Neuronal stem cell (in vitro differentiated cells): ENCODE measurements around the gene WWC1.

Source experiments
- DNase-seq: peaks from one replicate; pipeline ENCODE4 v3.0.0-alpha.2; 2013; ENCODE audit warnings: low spot score
- H2AFZ ChIP-seq: one replicate; pipeline ENCODE4 v1.6.1; 2013; ENCODE audit warnings: mild to moderate bottlenecking, low read length, inconsistent platforms
- H2AK5ac ChIP-seq: 2 replicates; pipeline ENCODE4 v1.6.1; 2013; ENCODE audit warnings: low read depth, mild to moderate bottlenecking, inconsistent platforms, low read length, moderate library complexity, mixed read lengths
- H2BK120ac ChIP-seq: 2 replicates; pipeline ENCODE4 v1.6.1; 2013; ENCODE audit warnings: low read depth, mild to moderate bottlenecking, inconsistent platforms, low read length, moderate library complexity, mixed read lengths
- H2BK12ac ChIP-seq: one replicate; pipeline ENCODE4 v1.6.1; 2013; ENCODE audit warnings: low read length, inconsistent platforms
- H2BK15ac ChIP-seq: 2 replicates; pipeline ENCODE4 v1.6.1; 2013; ENCODE audit warnings: mild to moderate bottlenecking, low read length, inconsistent platforms, mixed read lengths
- H2BK5ac ChIP-seq: one replicate; pipeline ENCODE4 v1.6.1; 2013; ENCODE audit warnings: inconsistent platforms, mild to moderate bottlenecking, low read length, moderate library complexity
- H3K14ac ChIP-seq: one replicate; pipeline ENCODE4 v1.6.1; 2013; ENCODE audit warnings: low read length, inconsistent platforms
- H3K18ac ChIP-seq: 2 replicates; pipeline ENCODE4 v1.6.1; 2013; ENCODE audit warnings: low read length, inconsistent platforms
- H3K23ac ChIP-seq: 2 replicates; pipeline ENCODE4 v1.6.1; 2013; ENCODE audit warnings: low read depth, mild to moderate bottlenecking, mixed read lengths, low read length, inconsistent platforms; ENCODE audit not compliant: poor library complexity
- H3K27ac ChIP-seq: replicated peaks from 3 replicates; pipeline ENCODE4 v1.5.1; 2013; ENCODE audit warnings: low read length, inconsistent platforms
- H3K27me3 ChIP-seq, 3 experiments: 2 replicates each; pipeline ENCODE4 v1.6.1; 2013; ENCODE audit warnings: low read length in 3 of 3, mild to moderate bottlenecking in 2 of 3, inconsistent platforms in 1 of 3, low read depth in 1 of 3, mixed read lengths in 1 of 3, moderate library complexity in 1 of 3; ENCODE audit not compliant: control insufficient read depth in 3 of 3, insufficient read depth in 3 of 3
- H3K36me3 ChIP-seq, 2 donors: replicated peaks in 1 of 2; 2 replicates each; pipeline ENCODE4 v1.6.1; 2013; ENCODE audit warnings: low read length in 2 of 2; ENCODE audit not compliant: control insufficient read depth in 2 of 2, insufficient read depth in 2 of 2
- H3K4ac ChIP-seq: 2 replicates; pipeline ENCODE4 v1.6.1; 2013; ENCODE audit warnings: inconsistent platforms, mild to moderate bottlenecking, low read length, moderate library complexity
- H3K4me1 ChIP-seq, 2 donors: 1 replicate in 1 of 2; 2 replicates in 1 of 2; pipeline ENCODE4 v1.6.1; 2013; ENCODE audit warnings: low read length in 2 of 2, low read depth in 1 of 2; ENCODE audit not compliant: control insufficient read depth in 2 of 2, insufficient read depth in 1 of 2
- H3K4me2 ChIP-seq: one replicate; pipeline ENCODE4 v1.6.1; 2013; ENCODE audit warnings: mild to moderate bottlenecking, low read length, inconsistent platforms; ENCODE audit not compliant: insufficient read depth, poor library complexity, severe bottlenecking
- H3K4me3 ChIP-seq, 2 donors: 2 replicates each; pipeline ENCODE4 v1.5.1; 2013; ENCODE audit warnings: low read length in 2 of 2, mild to moderate bottlenecking in 2 of 2, inconsistent platforms in 1 of 2, moderate library complexity in 1 of 2
- H3K79me1 ChIP-seq: one replicate; pipeline ENCODE4 v1.6.1; 2013; ENCODE audit warnings: low read depth, mild to moderate bottlenecking, inconsistent platforms, low read length, moderate library complexity
- H3K9ac ChIP-seq: one replicate; pipeline ENCODE4 v1.6.1; 2013; ENCODE audit warnings: mild to moderate bottlenecking, low read depth, low read length, inconsistent platforms; ENCODE audit not compliant: poor library complexity
- H3K9me3 ChIP-seq, 2 donors: replicated peaks in 1 of 2; 2 replicates each; pipeline versions ENCODE3 to v1.6.1; 2013; ENCODE audit warnings: low read length in 2 of 2, mild to moderate bottlenecking in 2 of 2, inconsistent platforms in 1 of 2, low read depth in 1 of 2, mixed read lengths in 1 of 2, moderate library complexity in 1 of 2; ENCODE audit not compliant: control insufficient read depth in 2 of 2, insufficient read depth in 1 of 2
- H4K8ac ChIP-seq: one replicate; pipeline ENCODE4 v1.6.1; 2013; ENCODE audit warnings: low read depth, mild to moderate bottlenecking, inconsistent platforms, low read length, moderate library complexity
- H4K91ac ChIP-seq: one replicate; pipeline ENCODE4 v1.6.1; 2013; ENCODE audit warnings: low read length, low read depth, mild to moderate bottlenecking, inconsistent platforms; ENCODE audit not compliant: poor library complexity
- WGBS, 2 donors: extraction: QIAGEN DNeasy Blood & Tissue Kit; methylation state at CpG; one replicate each; pipeline ENCODE4 v1.1.7; 2013; ENCODE audit warnings: missing lambda C conversion rate in 2 of 2, mixed read lengths in 1 of 2; ENCODE audit not compliant: insufficient read length in 2 of 2, insufficient replicate concordance in 1 of 2; ENCODE audit errors: extremely low coverage in 2 of 2; 5-methylcytosine and 5-hydroxymethylcytosine counted together

WWC1 gene

GRCh38 chr5:168415401-168415800 is 124.0 kb downstream of the WWC1 start:
- Histone ChIP-seq H3K4me2 (no peak overlapping the region), H3K4me1 (peaks cover 0 to 3% of the 10 kb centered on the region in 2 donors), H3K9me3 (no peaks in the 10 kb centered on the region), H3K4me3 (no peak overlapping the region), H3K27me3 (no peaks in the 10 kb centered on the region), H2BK5ac (no peak overlapping the region), H2AK5ac (no peak overlapping the region), H2BK12ac (no peak overlapping the region), H2BK120ac (no peak overlapping the region), H3K9ac (no peak overlapping the region), H3K23ac (no peak overlapping the region), H3K18ac (no peak overlapping the region), H2BK15ac (no peak overlapping the region), H3K36me3 (peaks cover 5 to 51% of the 10 kb centered on the region in 2 donors), H3K4ac (no peak overlapping the region), H4K8ac (no peak overlapping the region), H3K27ac (no peak overlapping the region), H2AFZ (no peak overlapping the region), H3K14ac (no peak overlapping the region), H3K79me1 (no peaks in the 10 kb centered on the region), H4K91ac (no peak overlapping the region)
- WGBS, 2 donors, result no CpG with 5 or more reads among the region's 4 CpGs
- DNase-seq, result no peak

- Histone ChIP-seq H3K4ac (no peak overlapping the region), H4K8ac (no peak overlapping the region), H3K23ac (no peak overlapping the region), H3K9ac (no peak overlapping the region), H3K79me1 (no peaks in the 10 kb centered on the region), H3K4me1 (peaks cover 0 to 6% of the 10 kb centered on the region in 2 donors), H3K36me3 (peaks cover 5 to 47% of the 10 kb centered on the region in 2 donors), H2BK5ac (no peak overlapping the region), H3K4me2 (no peak overlapping the region), H2AK5ac (no peak overlapping the region), H2AFZ (no peak overlapping the region), H3K27ac (no peak overlapping the region), H2BK12ac (no peak overlapping the region), H2BK15ac (no peak overlapping the region), H4K91ac (no peak overlapping the region), H3K27me3 (no peaks in the 10 kb centered on the region), H3K18ac (no peak overlapping the region), H3K14ac (no peak overlapping the region), H2BK120ac (no peak overlapping the region), H3K4me3 (no peak overlapping the region), H3K9me3 (no peaks in the 10 kb centered on the region)
- DNase-seq, result no peak
- WGBS, 2 donors, result no CpG with 5 or more reads among the region's 6 CpGs
These were observed 124.5 kb downstream of the WWC1 start for GRCh38 chr5:168415971-168416370.

- Histone ChIP-seq H3K27me3 (no peaks in the 10 kb centered on the region), H3K9ac (no peak overlapping the region), H2BK120ac (no peak overlapping the region), H3K36me3 (peaks cover 4 to 35% of the 10 kb centered on the region in 2 donors), H3K9me3 (no peaks in the 10 kb centered on the region), H2AK5ac (no peak overlapping the region), H3K14ac (no peak overlapping the region), H3K79me1 (no peaks in the 10 kb centered on the region), H3K4me1 (peaks cover 0 to 6% of the 10 kb centered on the region in 2 donors), H3K18ac (peak overlapping the region; percentile 32), H3K4me3 (no peak overlapping the region), H2BK12ac (no peak overlapping the region), H3K23ac (peak overlapping the region; percentile 34), H3K4me2 (no peak overlapping the region), H3K27ac (no peak overlapping the region), H3K4ac (no peak overlapping the region), H4K91ac (no peak overlapping the region), H2BK15ac (no peak overlapping the region), H4K8ac (no peak overlapping the region), H2AFZ (no peak overlapping the region), H2BK5ac (no peak overlapping the region)
- DNase-seq, result no peak
- WGBS, 2 donors, result no CpG with 5 or more reads among the region's 10 CpGs
These were observed 126.4 kb downstream of the WWC1 start for GRCh38 chr5:168417731-168418429.

DNA sequence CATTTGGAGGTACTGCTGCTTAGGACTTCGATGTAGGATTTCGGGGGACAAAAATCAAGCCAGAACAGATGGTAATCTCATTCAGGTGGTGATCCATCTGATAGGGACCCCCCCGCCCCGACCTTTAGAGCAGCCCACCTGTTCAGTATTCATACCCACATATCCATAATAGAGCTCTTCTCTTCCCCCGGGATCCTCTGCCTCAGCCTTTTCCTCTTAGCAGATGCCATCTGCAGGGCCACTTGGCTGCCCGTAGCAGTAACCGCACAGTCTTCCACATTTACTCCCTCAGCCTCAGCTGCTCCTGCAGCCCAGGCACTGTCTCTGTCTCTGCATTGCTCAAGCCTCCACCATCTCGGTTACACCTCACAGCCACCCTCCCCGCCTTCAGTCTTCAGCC is 129.0 kb downstream of the WWC1 start:
- no peak overlapping the region for H3K4me2 ChIP-seq
- H2BK12ac ChIP-seq, result no peak overlapping the region
- H2AK5ac ChIP-seq, result no peak overlapping the region
- H2BK5ac ChIP-seq, result no peak overlapping the region
- no peak overlapping the region for H3K23ac ChIP-seq
- no peaks in the 10 kb centered on the region for H3K9me3 ChIP-seq
- no peak overlapping the region for H3K14ac ChIP-seq
- no peak overlapping the region for H3K18ac ChIP-seq
- H4K8ac ChIP-seq, result no peak overlapping the region
- no peaks in the 10 kb centered on the region for H3K27me3 ChIP-seq
- no peak overlapping the region for H3K4ac ChIP-seq
- DNase-seq, result no peak
- peaks cover 0 to 6% of the 10 kb centered on the region in 2 donors for H3K4me1 ChIP-seq
- WGBS, 2 donors, result no CpG with 5 or more reads among the region's 9 CpGs
- H2BK15ac ChIP-seq, result no peak overlapping the region
- no peak overlapping the region for H3K9ac ChIP-seq
- peaks cover 0 to 11% of the 10 kb centered on the region in 2 donors for H3K36me3 ChIP-seq
- no peaks in the 10 kb centered on the region for H3K79me1 ChIP-seq
- no peak overlapping the region for H4K91ac ChIP-seq
- H2AFZ ChIP-seq, result no peak overlapping the region
- H3K27ac ChIP-seq, result no peak overlapping the region
- no peak overlapping the region for H2BK120ac ChIP-seq
- no peak overlapping the region for H3K4me3 ChIP-seq
